K562 (cell line): ENCODE results near the gene CTXN3. TPM values are rescaled to one million over a fixed set of nuclear protein-coding genes. Genes with fewer than 3 reads are reported as not detected.

ENCODE experiments used
- ATAC-seq: fragments of 200-7000 bp; cut with Tn5 transposase; 3 replicates; pipeline ENCODE4 v1.9.1; 2020; ENCODE audit warnings: moderate library complexity
- BruUV-seq: library from RNA; stranded (reverse); fragments of 400-500 nt; replicated peaks from 2 replicates; lab custom pipeline; 2021; lab: Mats Ljungman, UMichigan
- CTCF ChIA-PET: fragments of 300-600 bp; formaldehyde crosslinking; extraction: SDS; loops from one replicate; lab custom pipeline; 2021; ENCODE audit warnings: low intra/inter-chr PET ratio; lab: Yijun Ruan, JAX
- POLR2A ChIA-PET: fragments of 300-600, 350-650 bp; sonication (Branson Sonifier 250); formaldehyde crosslinking; extraction: SDS; loops from one replicate; lab custom pipeline; 2021; ENCODE audit warnings: antibody characterized with exemption, inconsistent platforms; lab: Yijun Ruan, JAX
- DNase-seq, 4 experiments: peaks; one replicate each; pipeline versions ENCODE4 v3.0.0 to v3.0.0-alpha.2; 2011 to 2018; ENCODE audit warnings: low spot score in 3 of 4, mixed read lengths in 3 of 4; ENCODE audit errors: extremely low read depth in 1 of 4
- FAIRE-seq: peaks from 2 replicates; lab custom pipeline; 2011; peaks lifted over from hg19 to GRCh38; lab: Jason Lieb, UNC
- H2AFZ ChIP-seq: 2 replicates; pipeline ENCODE4 v1.6.0; 2011; ENCODE audit warnings: low read depth, low read length, control low read depth, inconsistent platforms
- H3K27ac ChIP-seq: fragments of 200-600 bp; 3 replicates; pipeline ENCODE4 v1.8.0; 2011; ENCODE audit warnings: low read depth, mild to moderate bottlenecking, control low read depth, inconsistent platforms, low read length, moderate library complexity, mixed read lengths; ENCODE audit errors: extremely low read depth
- H3K27me3 ChIP-seq, 2 experiments: fragments of 300-600 bp in 1 of 2; 2 replicates in 1 of 2; 3 replicates in 1 of 2; pipeline versions ENCODE4 v1.6.0 to v1.8.0; 2011; ENCODE audit warnings: inconsistent platforms in 2 of 2, low read length in 2 of 2, mild to moderate bottlenecking in 1 of 2, mixed read lengths in 1 of 2, moderate library complexity in 1 of 2; ENCODE audit not compliant: control insufficient read depth in 2 of 2, insufficient read depth in 2 of 2
- H3K36me3 ChIP-seq: fragments of 300-600 bp; 3 replicates; pipeline ENCODE4 v1.8.0; 2011; ENCODE audit warnings: mild to moderate bottlenecking, low read length, inconsistent platforms; ENCODE audit not compliant: control insufficient read depth, insufficient read depth
- H3K4me1 ChIP-seq, 2 experiments: fragments of 200-600 bp in 1 of 2; replicated peaks in 1 of 2; 2 replicates in 1 of 2; 3 replicates in 1 of 2; pipeline versions ENCODE4 v1.5.1 to v1.8.0; 2011; ENCODE audit warnings: inconsistent platforms in 2 of 2, low read length in 2 of 2, mild to moderate bottlenecking in 1 of 2, mixed read lengths in 1 of 2, moderate library complexity in 1 of 2; ENCODE audit not compliant: control insufficient read depth in 2 of 2, insufficient read depth in 2 of 2
- H3K4me2 ChIP-seq: 2 replicates; pipeline ENCODE4 v1.6.1; 2011; ENCODE audit warnings: low read length, control low read depth, inconsistent platforms, mixed read lengths; ENCODE audit not compliant: insufficient read depth
- H3K4me3 ChIP-seq: fragments of 200-600 bp; sonication (generic), shearing (Covaris generic); 2 replicates; pipeline ENCODE4 v1.5.1; 2016; ENCODE audit warnings: control low read depth, inconsistent platforms
- H3K79me2 ChIP-seq: fragments of 200-600 bp; 3 replicates; pipeline ENCODE4 v1.8.0; 2011; ENCODE audit warnings: low read length, inconsistent platforms; ENCODE audit not compliant: control insufficient read depth, insufficient read depth
- H3K9ac ChIP-seq, 2 experiments: 2 replicates each; pipeline versions ENCODE4 v1.6.0 to v1.6.1; 2011; ENCODE audit warnings: low read depth in 2 of 2, low read length in 2 of 2, control low read depth in 1 of 2, inconsistent platforms in 1 of 2, mild to moderate bottlenecking in 1 of 2, mixed read lengths in 1 of 2; ENCODE audit not compliant: insufficient read depth in 1 of 2
- H3K9me1 ChIP-seq: one replicate; pipeline ENCODE4 v1.6.0; 2011; ENCODE audit warnings: inconsistent platforms, mild to moderate bottlenecking, low read length, moderate library complexity; ENCODE audit not compliant: control insufficient read depth, insufficient read depth
- H3K9me3 ChIP-seq: replicated peaks from 2 replicates; pipeline ENCODE4 v1.5.1; 2011; ENCODE audit warnings: low read depth, low read length, inconsistent platforms; ENCODE audit not compliant: control insufficient read depth, insufficient read depth
- H4K20me1 ChIP-seq: replicated peaks from 2 replicates; pipeline ENCODE4 v1.6.1; 2011; ENCODE audit warnings: low read length, inconsistent platforms, mixed read lengths; ENCODE audit not compliant: control insufficient read depth, insufficient read depth
- CTBP1 ChIP-seq: fragments of 450-650 bp; IDR thresholded peaks from 2 replicates; pipeline ENCODE4 v1.6.1; 2016; ENCODE audit warnings: borderline replicate concordance
- HOXB6 ChIP-seq: fragments of 250-450 bp; sonication (Bioruptor Pico); IDR thresholded peaks from 2 replicates; pipeline ENCODE4 v1.5.1; 2022; ENCODE audit warnings: mild to moderate bottlenecking, borderline replicate concordance
- NCOA4 ChIP-seq: fragments of 450-650 bp; IDR thresholded peaks from 2 replicates; pipeline ENCODE4 v1.6.1; 2018; ENCODE audit warnings: mild to moderate bottlenecking; ENCODE audit not compliant: partially characterized antibody
- RBBP5 ChIP-seq: fragments of 200-600 bp; sonication (generic); IDR thresholded peaks from 2 replicates; pipeline ENCODE4 v1.6.1; 2012; ENCODE audit warnings: borderline replicate concordance, mild to moderate bottlenecking, low read length, control low read depth, inconsistent platforms; ENCODE audit not compliant: insufficient read depth, poor library complexity, severe bottlenecking
- RFX7 ChIP-seq: fragments of 250-450 bp; sonication (Bioruptor Pico); IDR thresholded peaks from 2 replicates; pipeline ENCODE4 v1.5.1; 2021; ENCODE audit warnings: mild to moderate bottlenecking
- SMAD2 ChIP-seq: fragments of 150-350 bp; IDR thresholded peaks from 2 replicates; pipeline ENCODE4 v1.6.1; 2014; ENCODE audit warnings: low read depth, mild to moderate bottlenecking, low read length
- ZBTB12 ChIP-seq: fragments of 250-450 bp; sonication (Bioruptor Pico); IDR thresholded peaks from 2 replicates; pipeline ENCODE4 v1.4.0; 2020
- ZNF589 ChIP-seq: fragments of 200-800 bp; sonication (Bioruptor generic); IDR thresholded peaks from 2 replicates; pipeline ENCODE4 v1.6.1; 2016; ENCODE audit warnings: low read depth, missing genetic modification characterization, missing compliant biosample characterization
- WGBS: fragments of 100-300 bp; shearing (Covaris generic); methylation state at CpG from one replicate; pipeline ENCODE4 v1.1.6; 2016; ENCODE audit warnings: low coverage, mixed read lengths; ENCODE audit not compliant: insufficient coverage; ENCODE audit errors: missing lambda C conversion rate; 5-methylcytosine and 5-hydroxymethylcytosine counted together
- in situ Hi-C: fragments of 300-500 bp; cut with MboI; formaldehyde crosslinking; loops from 4 replicates; pipeline ENCODE4 v1.15.0; 2018; ENCODE audit warnings: inconsistent platforms, mixed read lengths
- intact Hi-C: fragments of 100-400 bp; cut with micrococcal nuclease; formaldehyde crosslinking; loops from 2 replicates; pipeline ENCODE4 v1.14.2; 2022
- polyA plus RNA-seq, 8 experiments: library from polyadenylated mRNA; depleted of rRNA in 4 of 8; stranded (reverse) in 5 of 8; unstranded in 3 of 8; fragments of >200 nt; fragmentation: Nextera tagmentation in 2 of 8; fragmentation: Illumina TruSeq in 1 of 8; extraction: Ambion mirVana in 2 of 8; extraction: Trizol in 1 of 8; gene quantifications; 2 replicates each; pipeline versions ENCODE4 v1.2.1 to v1.2.3, GENCODE V29; 2011 to 2014; ENCODE audit warnings: inconsistent platforms in 1 of 8, missing spikeins in 1 of 8
- total RNA-seq, 7 experiments: library from RNA; depleted of rRNA in 6 of 7; stranded (reverse); fragments of >200 nt in 6 of 7; fragmentation: Illumina TruSeq in 2 of 7; extraction: Trizol in 2 of 7; gene quantifications; 2 replicates each; pipeline versions ENCODE4 v1.2.1 to v1.2.3, GENCODE V29; 2011 to 2021; ENCODE audit warnings: low replicate concordance in 1 of 7

Gene CTXN3
- total and polyA plus RNA-seq, 9 of the 15 experiments (the other 6 are each of a cell fraction or from before 2014, with no cell fraction given): not detected

- DNase-seq (no peak), ATAC-seq (no peak), FAIRE-seq (no peak)
- no peaks in the 10 kb centered on the region for H3K4me1 ChIP-seq
- no peaks in the 10 kb centered on the region for H3K79me2 ChIP-seq
- TF ChIP-seq SMAD2 (no peak), NCOA4 (no peak), RFX7 (no peak), RBBP5 (no peak), ZNF589 (CRISPR knock-in tag) (no peak), CTBP1 (no peak)
- in situ Hi-C loops: no loop called here
- no peaks in the 10 kb centered on the region for H4K20me1 ChIP-seq
- BruUV-seq: no TSS peak
- no peaks in the 10 kb centered on the region for H3K36me3 ChIP-seq
- H3K27ac ChIP-seq: no peak overlapping the region
- peaks cover 0 to 2% of the 10 kb centered on the region in 2 experiments; a peak in 4 of 5 replicates for H3K27me3 ChIP-seq
- no peak overlapping the region for H3K4me2 ChIP-seq
- H2AFZ ChIP-seq: no peak overlapping the region
- intact Hi-C loops: no loop called here
- H3K9ac ChIP-seq: no peak overlapping the region
- 0% methylated on average over 2 of the region's 2 CpGs for WGBS
- CTCF ChIA-PET: no interaction called here
- H3K9me3 ChIP-seq: no peaks in the 10 kb centered on the region
- POLR2A ChIA-PET: interaction anchor here (1.2 to 1.3 kb wide), 2 partner anchors 8 to 10 kb away, joined by 3 to 4 read pairs; no protein-coding TSS in a partner anchor
- no peaks in the 10 kb centered on the region for H3K9me1 ChIP-seq
- H3K4me3 ChIP-seq: no peak overlapping the region
Measured at GRCh38 chr5:127650022-127650421, 1.1 kb downstream of the CTXN3 start.

GRCh38 chr5:127650649-127651048 lies 1.8 kb downstream of the CTXN3 start:
- no TSS peak for BruUV-seq
- no peak for DNase-seq
- CTCF ChIA-PET: no interaction called here

More at GRCh38 chr5:127650649-127651048, 1.8 kb downstream of the CTXN3 start:
- no peaks in the 10 kb centered on the region for H4K20me1 ChIP-seq
- no peak overlapping the region for H3K4me3 ChIP-seq
- intact Hi-C loops: no loop called here
- no peak overlapping the region for H3K9ac ChIP-seq
- WGBS: 0% methylated on average over 1 of the region's 1 CpG
- no peaks in the 10 kb centered on the region for H3K79me2 ChIP-seq
- POLR2A ChIA-PET: interaction anchor here (1.2 to 1.3 kb wide), 2 partner anchors 9 to 10 kb away, joined by 3 to 4 read pairs; no protein-coding TSS in a partner anchor
- no peaks in the 10 kb centered on the region for H3K36me3 ChIP-seq
- no peaks in the 10 kb centered on the region for H3K9me3 ChIP-seq
- H3K27me3 ChIP-seq: peaks cover 0 to 2% of the 10 kb centered on the region in 2 experiments; a peak in 4 of 5 replicates
- in situ Hi-C loops: no loop called here
- TF ChIP-seq ZBTB12 (CRISPR knock-in tag) (no peak), HOXB6 (CRISPR knock-in tag) (no peak)
- FAIRE-seq (no peak), ATAC-seq (no peak)
- H2AFZ ChIP-seq: no peak overlapping the region
- no peak overlapping the region for H3K4me2 ChIP-seq
- H3K27ac ChIP-seq: no peak overlapping the region
- H3K4me1 ChIP-seq: no peaks in the 10 kb centered on the region
- no peaks in the 10 kb centered on the region for H3K9me1 ChIP-seq
